Transverse colon (tissue), 4 donors: Measurements from ENCODE around the gene C10orf90. TPM values are rescaled to one million over a fixed set of nuclear protein-coding genes. Genes with fewer than 3 reads are reported as not detected.

ENCODE experiments used
- DNase-seq: peaks from one replicate; pipeline ENCODE4 v3.0.0-alpha.2; 2019
- H3K27ac ChIP-seq, 4 donors: fragments of 200-600 bp; sonication (generic); 2 replicates each; pipeline ENCODE4 v1.5.1; 2016 to 2018; ENCODE audit warnings: inconsistent platforms in 4 of 4
- H3K27me3 ChIP-seq: fragments of 200-600 bp; sonication (generic); 2 replicates; pipeline ENCODE4 v1.5.1; 2017; ENCODE audit warnings: inconsistent platforms
- H3K36me3 ChIP-seq, 4 donors: fragments of 200-600 bp; sonication (generic); 2 replicates each; pipeline ENCODE4 v1.5.1; 2017 to 2019; ENCODE audit warnings: inconsistent platforms in 4 of 4
- H3K4me1 ChIP-seq, 4 donors: fragments of 200-600 bp; sonication (generic); 2 replicates each; pipeline ENCODE4 v1.5.1; 2017 to 2020; ENCODE audit warnings: inconsistent platforms in 4 of 4
- H3K4me3 ChIP-seq, 4 donors: fragments of 200-600 bp; sonication (generic); 1 replicate in 1 of 4; 2 replicates in 3 of 4; pipeline versions ENCODE4 v1.5.1 to v1.6.1; 2017 to 2019; ENCODE audit warnings: inconsistent platforms in 4 of 4
- H3K9me3 ChIP-seq, 2 donors: fragments of 200-600 bp; sonication (generic); 2 replicates each; pipeline ENCODE4 v1.5.1; 2017 to 2019; ENCODE audit warnings: inconsistent platforms in 2 of 2
- CTCF ChIP-seq, 5 experiments: fragments of 200-600 bp in 3 of 5; fragments of 450-650 bp in 2 of 5; sonication (generic) in 3 of 5; IDR thresholded peaks; 1 replicate in 2 of 5; 2 replicates in 3 of 5; pipeline ENCODE4 v1.5.1; 2016 to 2017; ENCODE audit warnings: antibody characterized with exemption in 5 of 5, inconsistent platforms in 3 of 5, mild to moderate bottlenecking in 2 of 5, moderate library complexity in 1 of 5
- EP300 ChIP-seq: sonication (generic); formaldehyde crosslinking; IDR thresholded peaks from one replicate; pipeline ENCODE4 v1.6.1; 2017; ENCODE audit warnings: antibody characterized with exemption, low read depth
- POLR2A ChIP-seq: fragments of 450-650 bp; IDR thresholded peaks from one replicate; pipeline ENCODE4 v1.6.1; 2016; ENCODE audit warnings: antibody characterized with exemption, mild to moderate bottlenecking, moderate library complexity
- POLR2AphosphoS5 ChIP-seq, 3 donors: sonication (generic); formaldehyde crosslinking; IDR thresholded peaks; one replicate each; pipeline ENCODE4 v1.6.1; 2016; ENCODE audit warnings: antibody characterized with exemption in 3 of 3
- WGBS, 2 donors: methylation state at CpG; one replicate each; pipeline ENCODE4 v1.1.5; 2018; ENCODE audit warnings: low coverage in 1 of 2; 5-methylcytosine and 5-hydroxymethylcytosine counted together
- in situ Hi-C, 4 donors: fragments of 200-750 bp; cut with MboI; loops; one replicate each; pipeline versions ENCODE4 v1.15.0 to v1.15.1; 2017; ENCODE audit warnings: low sequenced_read_pairs in 3 of 4, low pct_ligation_motif_present in 1 of 4, low pct_unique_long_range_greater_than_20kb in 1 of 4
- intact Hi-C: fragments of 100-400 bp; cut with DNase I; formaldehyde crosslinking; loops from one replicate; pipeline ENCODE4 v1.15.1; 2023; ENCODE audit warnings: low total_unique reads
- total RNA-seq, 4 donors: library from RNA; depleted of rRNA; stranded (reverse); fragments of >200 nt; gene quantifications; one replicate each; pipeline ENCODE4 v1.1.0, GENCODE V29; 2016

Gene C10orf90
- total RNA-seq, 4 donors from 2014 or later: not detected

GRCh38 chr10:126689461-126689994 is 19.0 kb upstream of the C10orf90 start:
- no peaks in the 10 kb centered on the region for H3K36me3 ChIP-seq
- no peak for TF ChIP-seq POLR2A
- TF ChIP-seq POLR2AphosphoS5 (IDR thresholded peaks at IDR 0.05): no peak
- no peak for TF ChIP-seq CTCF (IDR thresholded peaks at IDR 0.05)
- no peak for TF ChIP-seq EP300
- no peak overlapping the region for H3K4me3 ChIP-seq
- 89% methylated on average over 4 of the region's 4 CpGs; no CpG with 5 or more reads in 1 of the 2 donors for WGBS, 2 donors
- H3K27ac ChIP-seq: no peak overlapping the region
- H3K9me3 ChIP-seq: no peaks in the 10 kb centered on the region
- H3K27me3 ChIP-seq: no peaks in the 10 kb centered on the region
- intact Hi-C loops (no loop called here), in situ Hi-C loops (no loop called here)
- no peak for DNase-seq
- H3K4me1 ChIP-seq: no peaks in the 10 kb centered on the region

- 57 to 74% methylated on average over 1 to 10 of the region's 10 CpGs for WGBS, 2 donors
- Histone ChIP-seq H3K27ac (no peak overlapping the region), H3K4me1 (no peaks in the 10 kb centered on the region), H3K9me3 (no peaks in the 10 kb centered on the region), H3K27me3 (no peaks in the 10 kb centered on the region), H3K36me3 (no peaks in the 10 kb centered on the region), H3K4me3 (no peak overlapping the region)
- in situ Hi-C loops: no loop called here
- no peak for DNase-seq
- intact Hi-C loops: no loop called here
- no peak for TF ChIP-seq CTCF (IDR thresholded peaks at IDR 0.05)
- no peak for TF ChIP-seq POLR2AphosphoS5 (IDR thresholded peaks at IDR 0.05)
- no peak for TF ChIP-seq EP300
- no peak for TF ChIP-seq POLR2A
These were observed 16.7 kb upstream of the C10orf90 start for GRCh38 chr10:126687121-126687606.

- in situ Hi-C loops: no loop called here
- no peaks in the 10 kb centered on the region for H3K27me3 ChIP-seq
- WGBS, 2 donors: 80% methylated on average over 7 of the region's 7 CpGs; no CpG with 5 or more reads in 1 of the 2 donors
These were observed 16.2 kb upstream of the C10orf90 start for GRCh38 chr10:126686719-126687118.

GRCh38 chr10:126686268-126686667 is 15.8 kb upstream of the C10orf90 start:
- WGBS, 2 donors: 57% methylated on average over 3 of the region's 3 CpGs; no CpG with 5 or more reads in 1 of the 2 donors

More at GRCh38 chr10:126686719-126687118, 16.2 kb upstream of the C10orf90 start:
- Histone ChIP-seq H3K4me3 (no peak overlapping the region), H3K36me3 (no peaks in the 10 kb centered on the region), H3K4me1 (no peaks in the 10 kb centered on the region), H3K9me3 (no peaks in the 10 kb centered on the region), H3K27ac (no peak overlapping the region)
- DNase-seq: no peak
- TF ChIP-seq EP300 (no peak), CTCF (IDR thresholded peaks at IDR 0.05) (no peak), POLR2AphosphoS5 (IDR thresholded peaks at IDR 0.05) (no peak), POLR2A (no peak)
- intact Hi-C loops: no loop called here

More at GRCh38 chr10:126686268-126686667, 15.8 kb upstream of the C10orf90 start:
- TF ChIP-seq POLR2A (no peak), POLR2AphosphoS5 (IDR thresholded peaks at IDR 0.05) (no peak), EP300 (no peak), CTCF (IDR thresholded peaks at IDR 0.05) (no peak)
- Histone ChIP-seq H3K9me3 (no peaks in the 10 kb centered on the region), H3K27ac (no peak overlapping the region), H3K4me3 (no peak overlapping the region), H3K4me1 (no peaks in the 10 kb centered on the region), H3K36me3 (no peaks in the 10 kb centered on the region), H3K27me3 (no peaks in the 10 kb centered on the region)
- intact Hi-C loops (no loop called here), in situ Hi-C loops (no loop called here)
- DNase-seq: no peak
